Measurements from ENCODE around the gene DIDO1.

- TF ChIP-seq CTCF (IDR thresholded peaks at IDR 0.05), result no peak
- no peak for TF ChIP-seq POLR2A (IDR thresholded peaks at IDR 0.05)
These were observed 11.3 kb downstream of the DIDO1 start for GRCh38 chr20:62914970-62915457.
